HG02678 (cell line): Measurements from ENCODE around the gene RALA.
A peak's percentile ranks its signal among the peaks of the same experiment; 100 is the strongest.

Experiments used
- ATAC-seq: cut with Tn5 transposase; IDR thresholded peaks from one replicate; pipeline ENCODE4 v1.9.1; 2021; ENCODE audit warnings: mild to moderate bottlenecking, moderate library complexity; ENCODE audit not compliant: unreplicated experiment

Gene RALA

DNA sequence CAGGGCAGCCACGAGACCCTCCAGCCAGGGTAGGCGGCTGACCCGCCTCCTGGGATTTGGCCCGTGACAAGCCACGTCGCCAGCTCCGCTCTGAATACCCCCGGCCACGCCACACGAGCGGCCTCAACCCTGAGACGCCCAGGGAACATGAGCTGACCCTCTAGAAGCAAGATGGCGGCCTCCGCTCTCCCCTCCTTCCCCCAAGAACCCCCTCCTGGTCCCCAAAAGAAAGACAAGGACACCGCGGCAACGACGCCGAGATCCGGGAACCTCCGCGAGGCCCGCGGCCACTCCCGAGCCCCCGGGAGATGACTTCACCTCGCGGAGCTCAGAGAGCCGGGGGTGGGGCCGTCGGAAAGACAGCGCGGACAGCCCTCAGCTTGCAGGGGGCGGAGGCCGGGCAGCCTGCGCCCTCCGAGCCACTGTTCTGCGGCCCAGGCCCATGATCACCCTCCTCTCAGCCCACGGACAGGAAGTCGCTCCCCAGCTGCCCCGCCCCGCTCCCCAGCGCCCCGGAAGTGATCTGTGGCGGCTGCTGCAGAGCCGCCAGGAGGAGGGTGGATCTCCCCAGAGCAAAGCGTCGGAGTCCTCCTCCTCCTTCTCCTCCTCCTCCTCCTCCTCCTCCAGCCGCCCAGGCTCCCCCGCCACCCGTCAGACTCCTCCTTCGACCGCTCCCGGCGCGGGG, at the start of gene RALA:
Gene RALA, plus strand, starts transcription at position 526 of the 685 bp plus-strand sequence. CDS start 63,096 bp downstream, outside the sequence.
- ATAC-seq = peak; percentile 96

GRCh38 chr7:39574673-39575349, 48.6 kb upstream of the RALA start:
- no peak for ATAC-seq

DNA sequence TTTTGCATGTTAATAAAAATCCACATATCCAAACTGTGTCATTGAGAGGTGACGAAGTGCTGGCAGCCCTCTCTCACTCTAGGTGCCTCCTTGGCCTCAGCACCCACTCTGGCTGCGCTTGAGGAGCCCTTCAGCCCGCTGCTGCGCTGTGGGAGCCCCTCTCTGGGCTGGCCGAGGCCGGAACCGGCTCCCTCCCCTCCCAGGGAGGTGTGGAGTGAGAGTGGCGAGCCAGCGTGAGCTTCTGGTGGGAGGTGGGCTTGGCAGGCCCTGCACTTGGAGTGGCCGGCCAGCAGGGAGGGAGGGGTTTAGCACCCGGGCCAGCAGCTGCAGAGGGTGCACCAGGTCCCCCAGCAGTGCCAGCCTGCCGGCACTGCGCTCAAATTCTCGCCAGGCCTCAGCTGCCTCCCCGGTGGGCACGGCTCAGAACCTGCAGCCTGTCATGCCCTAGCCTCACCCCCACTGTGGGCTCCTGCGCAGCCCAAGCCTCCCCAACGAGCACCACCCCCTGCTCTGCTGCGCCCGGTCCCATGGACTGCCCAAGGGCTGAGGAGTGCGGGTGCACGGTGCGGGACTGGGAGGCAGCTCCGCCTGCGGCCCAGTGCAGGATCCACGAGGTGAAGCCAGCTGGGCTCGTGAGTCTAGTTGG, 46.0 kb upstream of the RALA start:
- no peak for ATAC-seq

GRCh38 chr7:39580149-39580874, 43.1 kb upstream of the RALA start:
- ATAC-seq = peak; percentile 95

DNA sequence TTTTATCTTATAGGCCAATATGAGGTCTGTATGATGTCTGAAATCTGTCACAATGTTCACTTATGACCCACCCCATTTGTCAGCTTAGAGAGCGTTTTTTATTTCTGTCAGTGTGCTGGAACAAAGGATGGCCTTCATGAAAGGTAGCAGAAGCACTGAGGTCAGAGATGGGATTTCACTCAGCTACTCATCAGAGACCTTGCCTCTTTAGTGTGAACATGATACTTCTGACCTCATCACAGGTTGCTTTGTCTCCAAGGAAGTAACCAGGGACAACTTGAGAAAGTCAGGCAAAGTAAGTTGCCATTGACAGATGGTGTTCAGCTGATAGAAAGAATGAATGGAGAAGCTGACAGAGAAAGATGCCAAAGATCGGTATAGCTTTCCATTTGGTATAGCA, 40.8 kb upstream of the RALA start:
- no peak for ATAC-seq

GRCh38 chr7:39583539-39583938, 39.8 kb upstream of the RALA start:
- ATAC-seq = no peak

DNA sequence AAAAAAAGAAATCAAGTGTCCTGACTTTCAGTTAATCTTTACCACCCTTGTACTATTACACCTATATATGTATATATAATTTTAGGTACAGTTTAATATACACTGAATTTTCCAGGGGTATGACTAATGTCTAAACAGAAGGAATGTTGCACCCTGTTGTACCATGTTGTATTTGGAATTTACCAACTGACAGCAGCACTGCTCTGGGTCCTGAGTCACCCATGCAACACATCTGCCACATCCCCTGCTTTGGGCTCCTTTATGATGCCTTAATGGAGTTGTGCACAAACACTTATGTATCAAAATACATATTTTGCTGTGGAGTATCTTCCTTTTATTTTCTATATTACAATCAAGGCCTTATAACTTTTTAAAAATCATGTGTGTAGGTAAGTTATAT, 36.0 kb upstream of the RALA start:
- ATAC-seq = no peak

DNA sequence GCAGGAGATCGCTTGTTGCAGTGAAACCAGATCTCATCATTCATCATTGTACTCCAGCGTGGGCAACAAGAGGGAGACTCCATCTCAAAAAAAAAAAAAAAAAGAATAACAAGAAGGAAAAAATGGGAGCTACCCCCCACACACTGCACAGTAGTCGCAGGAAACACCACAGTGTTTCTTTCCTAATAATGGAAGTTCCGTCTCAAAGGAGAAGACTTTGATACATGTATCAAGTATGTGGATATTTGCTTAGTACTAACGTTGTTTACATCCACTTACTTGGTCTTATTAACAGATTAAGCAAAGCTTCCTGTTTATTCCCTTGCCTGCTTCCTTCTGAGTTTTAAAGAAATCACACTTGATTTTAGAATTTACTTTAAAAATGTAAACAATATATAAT, 35.0 kb upstream of the RALA start:
- ATAC-seq = no peak

DNA sequence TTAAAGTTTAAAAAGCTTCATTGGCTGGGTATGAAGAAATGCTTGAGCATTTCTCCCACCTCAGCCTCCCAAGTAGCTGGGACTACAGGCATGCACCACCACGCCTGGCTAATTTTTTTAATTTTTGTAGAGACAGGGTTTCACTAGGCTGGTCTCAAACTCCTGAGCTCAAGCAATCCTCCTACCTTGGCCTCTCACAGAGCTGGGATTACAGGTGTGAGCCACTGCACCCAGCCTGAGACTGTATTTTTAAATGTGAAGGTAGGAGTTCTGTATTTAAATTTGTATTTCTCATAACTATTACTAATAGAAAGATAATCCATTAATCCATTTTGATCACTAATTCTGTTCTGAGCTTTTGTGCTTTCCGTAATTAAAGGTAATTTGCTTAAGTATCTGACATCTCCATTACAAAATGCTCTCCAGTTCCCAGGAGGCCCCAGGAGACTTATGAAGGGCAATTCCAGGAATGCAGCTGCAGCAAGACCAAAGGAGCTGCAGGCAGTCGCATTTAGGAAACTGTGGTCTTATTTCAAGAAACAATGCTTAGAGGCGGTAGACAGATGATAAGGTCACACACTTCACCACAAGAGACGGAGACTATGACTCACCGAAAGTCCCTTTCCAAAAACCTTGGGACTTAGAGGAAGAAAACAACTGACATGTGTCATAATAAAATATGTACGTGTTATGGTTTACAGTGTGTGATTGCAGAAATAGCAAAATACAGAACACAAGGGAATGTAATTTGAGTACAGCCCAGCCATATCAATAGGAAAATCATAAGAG, 33.9 kb upstream of the RALA start:
- ATAC-seq = peak; percentile 91

- no peak for ATAC-seq
Measured at GRCh38 chr7:39592586-39592985, 30.8 kb upstream of the RALA start.

DNA sequence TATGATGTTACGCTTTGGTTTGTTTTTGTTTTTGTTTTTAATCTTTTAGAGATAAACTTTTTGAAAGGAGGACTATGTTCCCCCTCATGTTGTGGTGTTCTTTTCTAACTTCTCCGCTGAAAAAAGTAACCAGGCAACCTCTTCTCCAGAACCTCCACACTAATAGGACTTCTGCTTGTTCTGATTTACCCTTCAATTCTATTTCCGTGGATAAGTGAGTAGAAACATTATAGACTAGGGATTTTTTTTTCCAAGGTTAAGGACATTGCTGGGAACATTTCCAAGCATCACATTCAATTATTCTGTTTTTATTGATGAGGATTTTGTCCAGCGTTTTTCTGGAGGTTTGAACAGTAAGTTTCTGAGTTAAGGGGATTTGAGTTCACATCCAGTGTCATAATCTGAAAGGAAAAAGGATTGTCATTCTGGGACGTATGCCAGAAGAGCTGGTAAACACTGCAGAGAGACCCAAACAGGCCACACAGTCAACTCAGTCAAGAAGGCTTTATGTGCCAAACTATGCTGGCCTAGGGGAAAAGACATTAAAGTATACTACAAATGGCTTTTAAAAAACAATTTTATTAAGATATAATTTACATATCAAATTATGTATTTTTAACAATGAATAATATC, 28.3 kb upstream of the RALA start:
- ATAC-seq = no peak

- no peak for ATAC-seq
Measured at GRCh38 chr7:39602351-39602750, 21.0 kb upstream of the RALA start.

DNA sequence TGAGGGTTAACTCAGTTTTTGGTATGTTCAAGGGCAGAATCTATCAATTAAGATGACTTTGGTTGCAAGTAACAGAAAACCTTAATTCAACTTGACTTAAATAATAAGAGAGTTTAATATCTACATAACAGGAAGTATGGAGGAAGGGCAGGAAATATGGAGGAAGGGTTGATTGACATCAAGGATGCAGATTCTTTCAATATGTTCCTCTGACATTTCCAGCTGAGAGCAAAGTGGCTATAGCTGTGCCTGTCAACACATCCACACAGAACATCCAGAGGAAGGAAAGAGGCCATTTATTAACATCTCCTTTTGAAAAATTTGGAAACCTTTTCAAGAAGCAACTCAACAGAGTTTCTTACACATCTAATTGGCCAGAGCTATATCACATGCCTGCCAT, 19.4 kb upstream of the RALA start:
- no peak for ATAC-seq

GRCh38 chr7:39605087-39605486, 18.3 kb upstream of the RALA start:
- no peak for ATAC-seq

DNA sequence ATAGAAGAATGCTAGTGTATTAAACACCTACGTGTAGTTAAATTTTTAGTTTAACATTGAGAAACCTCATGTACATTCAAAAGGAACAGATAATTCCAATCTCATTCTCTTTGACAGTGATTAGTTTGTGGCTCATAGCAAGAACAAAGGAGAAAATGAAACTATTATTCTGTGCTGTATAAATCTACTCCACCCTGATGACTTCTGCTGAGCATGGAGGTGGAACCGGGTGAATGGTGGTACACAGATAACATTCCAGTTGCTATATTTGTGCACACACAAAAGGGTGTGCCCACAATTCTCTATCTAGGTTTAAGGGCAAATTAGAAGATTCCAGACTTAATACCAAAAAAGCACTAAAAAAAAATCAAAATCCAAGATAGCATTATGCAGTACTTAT, 17.0 kb upstream of the RALA start:
- no peak for ATAC-seq

DNA sequence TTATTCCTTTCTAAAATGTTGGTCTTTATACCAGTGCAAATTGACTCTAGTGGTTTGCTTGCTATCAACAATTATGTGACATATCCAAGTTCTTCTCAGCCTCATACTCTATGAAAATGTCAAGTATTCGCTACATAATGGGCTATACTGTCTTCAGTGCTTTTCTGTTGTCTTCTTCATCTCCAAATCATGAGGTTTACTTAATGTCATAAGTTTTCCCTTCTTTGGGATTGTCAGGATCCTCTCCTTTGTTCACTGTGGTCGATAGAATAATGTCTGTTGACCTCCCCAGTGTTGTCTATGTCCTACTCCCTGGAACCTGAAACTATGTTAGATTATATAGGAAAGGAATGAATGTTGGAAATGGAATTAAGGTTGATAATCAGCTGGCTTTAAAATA, 16.4 kb upstream of the RALA start:
- no peak for ATAC-seq

DNA sequence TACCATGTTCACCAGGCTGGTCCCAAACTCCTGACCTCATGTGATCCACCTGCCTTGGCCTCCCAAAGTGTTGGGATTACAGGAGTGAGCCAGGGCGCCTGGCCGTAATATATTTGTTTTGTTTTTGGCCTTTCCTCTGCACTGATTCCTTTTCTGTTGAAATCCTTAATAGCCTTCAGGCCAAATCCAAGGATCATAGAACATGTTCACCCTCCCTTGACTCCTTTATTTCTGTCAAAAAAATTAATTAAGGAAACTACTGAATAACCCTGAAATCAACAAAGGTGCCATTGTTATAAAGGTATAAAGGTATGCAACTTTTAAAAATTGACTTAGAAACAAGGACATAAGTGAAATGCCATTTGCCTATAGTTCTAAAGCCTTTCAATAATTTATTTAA, 15.5 kb upstream of the RALA start:
- ATAC-seq = no peak

DNA sequence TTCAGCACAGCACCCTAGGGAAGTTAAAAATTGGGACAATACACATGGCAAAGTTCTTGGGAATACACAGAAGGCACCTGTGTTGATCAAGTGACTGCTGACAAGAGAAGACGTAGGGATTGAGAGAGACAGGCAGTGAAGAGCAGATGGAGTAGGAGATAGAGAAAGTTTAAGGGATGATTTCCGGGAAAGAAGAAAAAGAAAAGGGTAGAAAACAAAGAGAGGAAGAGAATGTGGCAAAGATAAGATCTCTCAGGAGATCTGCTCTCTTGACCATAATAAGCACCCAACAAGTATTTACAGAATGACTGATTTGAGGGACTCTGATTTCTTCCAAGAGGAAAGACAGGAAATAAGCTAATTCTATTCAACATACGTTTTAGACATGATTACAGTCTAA, 15.1 kb upstream of the RALA start:
- ATAC-seq = no peak

DNA sequence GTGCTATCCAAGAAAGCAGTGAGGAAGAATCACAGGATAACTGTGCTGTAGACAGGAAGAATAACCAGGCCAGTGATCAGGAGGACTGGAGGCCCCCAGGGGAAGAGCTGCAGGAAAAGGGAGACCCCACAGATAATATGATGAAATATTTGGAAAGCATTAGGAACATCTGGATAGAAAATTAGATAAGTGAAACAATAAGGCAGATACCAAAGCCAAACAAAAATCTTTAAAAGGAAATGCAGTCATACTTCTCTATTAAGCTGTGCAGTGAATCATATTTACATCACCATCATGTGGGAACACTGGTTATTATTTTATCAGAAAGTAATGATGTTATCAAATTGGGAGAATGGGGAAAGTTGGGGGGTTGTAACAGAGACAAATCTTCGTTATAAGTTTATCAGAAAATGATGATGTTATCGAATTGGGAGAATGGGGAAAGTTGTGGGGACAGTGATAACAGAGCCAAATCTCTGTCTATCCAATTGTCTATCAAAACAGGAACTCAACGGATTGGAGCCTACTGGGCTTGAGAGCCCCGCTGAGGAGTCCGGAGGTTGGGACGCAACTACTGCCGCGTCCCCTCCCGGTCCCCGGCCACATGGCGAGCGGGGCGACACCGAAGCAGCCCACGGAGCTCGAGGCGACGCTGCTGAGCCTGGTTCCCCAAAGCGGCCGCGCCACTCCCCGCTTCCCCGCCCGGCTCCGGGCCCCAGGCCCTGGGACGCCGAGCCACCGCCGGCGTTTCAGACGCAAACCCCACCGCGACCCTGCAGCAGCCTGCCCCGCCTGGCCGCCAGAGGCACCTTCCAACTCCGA, 14.0 kb upstream of the RALA start:
- no peak for ATAC-seq

- no peak for ATAC-seq
Measured at GRCh38 chr7:39609935-39610263, 13.5 kb upstream of the RALA start.
